Activated naive CD4-positive, alpha-beta T cell treated with anti-CD3 and anti-CD28 coated beads, Interleukin-2, amount 10 ng/mL, durations not matched to agents 7 days and 5 days (primary cell): Measurements from ENCODE around the gene DNAJA2.

Source experiments
- CTCF ChIA-PET: fragments of 350-600 bp; sonication (Branson Sonifier 250); formaldehyde crosslinking; loops from one replicate; lab custom pipeline; 2021; ENCODE audit warnings: antibody characterized with exemption; lab: Charles Lee
- DNase-seq: peaks from one replicate; pipeline ENCODE4 v3.0.0-alpha.2; 2020
- H3K27ac Mint-ChIP-seq: one replicate; pipeline ENCODE4 v1.8.0; 2021; ENCODE audit warnings: mild to moderate bottlenecking, moderate library complexity, mixed read lengths
- H3K27me3 Mint-ChIP-seq: one replicate; pipeline ENCODE4 v1.8.0; 2021; ENCODE audit warnings: mild to moderate bottlenecking, mixed read lengths
- H3K36me3 Mint-ChIP-seq: one replicate; pipeline ENCODE4 v1.8.0; 2021; ENCODE audit warnings: mixed read lengths
- H3K4me1 Mint-ChIP-seq: one replicate; pipeline ENCODE4 v1.8.0; 2021; ENCODE audit warnings: mixed read lengths
- H3K4me3 Mint-ChIP-seq: one replicate; pipeline ENCODE4 v1.8.0; 2021; ENCODE audit warnings: mild to moderate bottlenecking, moderate library complexity, mixed read lengths
- H3K9me3 Mint-ChIP-seq: one replicate; pipeline ENCODE4 v1.8.0; 2021; ENCODE audit warnings: mixed read lengths

DNAJA2 gene

DNA sequence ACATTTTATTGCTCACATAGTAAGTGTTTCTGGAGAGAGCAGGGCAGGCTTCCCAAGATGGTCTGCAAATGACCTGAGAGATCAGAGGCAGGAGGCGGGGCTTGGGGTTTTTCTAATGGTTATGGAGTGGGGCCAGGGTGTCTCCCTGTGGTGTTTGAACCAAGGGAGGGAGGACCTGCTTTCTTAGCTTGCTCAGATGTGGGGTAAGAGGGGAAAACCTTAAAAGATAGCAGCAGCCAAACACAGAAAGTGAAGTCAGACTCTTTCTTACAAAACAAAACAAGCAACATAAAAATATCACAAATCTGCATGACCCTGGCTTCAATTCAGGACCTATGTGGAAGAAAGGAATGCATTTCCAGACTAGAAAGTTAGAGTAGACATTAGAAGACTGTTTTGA lies 22.9 kb upstream of the DNAJA2 start:
- Mint-ChIP-seq H3K36me3 (no peaks in the 10 kb centered on the region), H3K4me1 (peaks cover 7% of the 10 kb centered on the region), H3K9me3 (peaks cover 4% of the 10 kb centered on the region), H3K4me3 (no peak overlapping the region), H3K27me3 (no peaks in the 10 kb centered on the region), H3K27ac (no peak overlapping the region)
- DNase-seq = no peak
- CTCF ChIA-PET = no interaction called here

DNA sequence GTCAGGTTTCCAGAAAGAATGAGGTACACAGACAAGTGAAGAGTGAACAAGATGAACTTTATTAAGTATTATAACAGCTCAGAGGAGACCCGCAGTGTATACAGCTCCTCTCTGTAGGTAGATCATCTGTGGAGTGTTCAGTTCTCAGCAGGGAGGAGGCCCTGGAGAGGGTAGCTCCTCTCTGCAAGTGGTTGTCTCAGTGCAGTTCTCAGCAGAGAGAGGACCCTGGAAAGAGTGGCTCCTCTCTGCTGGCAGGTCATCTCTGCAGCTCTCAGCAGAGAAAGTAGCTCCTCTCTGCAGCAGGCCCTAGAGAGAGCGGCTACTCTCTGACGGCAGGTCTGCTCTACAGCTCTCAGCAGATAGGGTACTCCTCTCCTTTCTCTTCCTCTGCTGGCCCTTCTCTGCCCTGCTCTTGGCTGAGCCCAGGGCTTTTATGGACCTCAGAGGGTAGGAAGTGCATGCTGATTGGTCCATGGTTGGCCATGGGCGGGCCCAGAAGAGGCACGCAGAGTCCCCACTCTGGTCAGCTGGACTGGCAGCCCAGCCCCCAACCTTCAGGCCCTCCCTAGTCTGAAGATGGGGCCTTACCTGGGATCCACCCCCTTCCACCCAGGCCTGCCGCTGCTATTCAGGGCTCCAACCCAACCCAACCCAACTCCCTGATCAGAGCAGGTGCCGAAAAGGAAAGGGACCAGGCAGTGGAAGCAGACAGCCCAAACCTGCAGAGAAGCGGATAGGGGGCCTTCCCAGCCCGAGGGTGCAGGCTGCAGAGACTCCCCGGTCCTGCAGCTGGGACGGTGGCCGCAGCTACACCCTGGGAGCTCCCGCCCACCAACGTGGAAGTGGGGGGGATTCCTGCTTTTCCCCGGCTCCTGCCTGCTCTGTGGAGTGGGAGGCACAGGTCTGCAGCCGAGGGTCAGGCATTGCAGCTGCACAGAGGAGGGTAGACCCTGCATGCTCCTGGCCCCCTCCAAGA lies 18.5 kb upstream of the DNAJA2 start:
- CTCF ChIA-PET = no interaction called here
- no peak for DNase-seq
- Mint-ChIP-seq H3K27ac (no peak overlapping the region), H3K9me3 (peaks cover 6% of the 10 kb centered on the region), H3K27me3 (no peaks in the 10 kb centered on the region), H3K4me1 (peaks cover 5% of the 10 kb centered on the region), H3K4me3 (no peak overlapping the region), H3K36me3 (no peaks in the 10 kb centered on the region)

DNA sequence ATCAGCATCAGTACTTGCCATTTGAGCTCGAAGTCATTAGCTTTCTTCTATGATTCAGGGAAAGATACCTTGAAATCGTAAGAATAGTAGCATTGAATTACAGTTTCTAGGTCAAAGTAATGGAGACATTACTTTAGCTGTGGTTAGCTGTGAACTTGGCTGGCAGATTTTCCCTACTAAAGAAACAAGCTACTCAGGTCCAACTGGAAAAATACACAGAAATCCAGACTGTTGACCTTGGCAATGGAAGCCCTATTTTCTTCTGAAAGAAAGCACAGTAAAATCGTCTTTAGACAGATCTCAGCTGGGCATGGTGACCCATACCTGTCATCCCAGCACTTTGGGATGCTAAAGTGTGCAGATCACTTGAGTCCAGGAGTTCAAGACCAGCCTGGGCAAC lies 13.4 kb upstream of the DNAJA2 start:
- CTCF ChIA-PET = no interaction called here
- H3K9me3 Mint-ChIP-seq = peaks cover 4% of the 10 kb centered on the region
- no peaks in the 10 kb centered on the region for H3K36me3 Mint-ChIP-seq
- H3K27ac Mint-ChIP-seq = no peak overlapping the region
- no peaks in the 10 kb centered on the region for H3K4me1 Mint-ChIP-seq
- no peak overlapping the region for H3K4me3 Mint-ChIP-seq
- no peaks in the 10 kb centered on the region for H3K27me3 Mint-ChIP-seq
- DNase-seq = no peak

DNA sequence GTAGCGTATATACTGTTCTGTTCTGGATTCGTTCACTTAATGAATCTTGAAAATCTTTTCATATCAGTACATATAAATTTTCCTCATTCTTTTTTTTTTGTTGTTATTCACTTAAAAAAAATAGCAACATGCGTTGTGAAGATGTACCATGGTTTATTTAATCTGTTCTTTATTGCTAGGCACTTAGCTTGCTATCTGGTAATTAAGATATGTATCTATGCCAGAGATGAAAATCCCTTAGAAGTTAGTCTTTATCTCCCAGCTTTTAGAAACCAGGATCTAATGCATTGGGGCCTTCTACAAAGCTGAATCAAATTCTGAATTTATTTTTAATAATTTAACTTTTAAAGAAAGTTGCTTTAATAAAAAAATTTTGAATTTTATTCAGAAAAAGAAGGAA lies 13.0 kb upstream of the DNAJA2 start:
- no peaks in the 10 kb centered on the region for H3K27me3 Mint-ChIP-seq
- CTCF ChIA-PET = interaction anchor here (0.5 kb wide), 1 partner anchor 35 kb away, joined by 5 read pairs; no protein-coding TSS in a partner anchor
- no peak overlapping the region for H3K4me3 Mint-ChIP-seq
- H3K27ac Mint-ChIP-seq = no peak overlapping the region
- no peaks in the 10 kb centered on the region for H3K36me3 Mint-ChIP-seq
- H3K4me1 Mint-ChIP-seq = no peaks in the 10 kb centered on the region
- no peak for DNase-seq
- peaks cover 2% of the 10 kb centered on the region for H3K9me3 Mint-ChIP-seq

DNA sequence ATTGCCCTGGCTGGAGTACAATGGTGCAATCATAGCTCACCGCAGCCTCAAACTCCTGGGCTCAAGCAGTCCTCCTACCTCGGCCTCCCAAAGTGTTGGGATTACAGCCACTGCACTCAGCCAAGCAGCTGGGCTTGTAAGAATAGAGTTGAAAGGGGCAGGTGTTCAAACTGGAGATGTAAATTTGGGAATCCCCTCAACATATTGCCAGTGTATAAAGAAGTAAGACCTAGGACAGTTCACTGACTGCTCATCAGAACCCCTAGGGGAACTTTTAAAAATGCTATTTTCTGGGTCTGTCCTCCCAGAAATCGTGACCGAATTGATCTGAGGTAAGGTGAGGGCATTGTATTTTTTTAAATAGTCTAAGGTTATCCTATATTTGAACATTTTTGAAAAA lies 8.9 kb upstream of the DNAJA2 start:
- Mint-ChIP-seq H3K4me1 (no peaks in the 10 kb centered on the region), H3K36me3 (no peaks in the 10 kb centered on the region), H3K9me3 (no peaks in the 10 kb centered on the region), H3K4me3 (no peak overlapping the region), H3K27me3 (no peaks in the 10 kb centered on the region), H3K27ac (no peak overlapping the region)
- CTCF ChIA-PET = no interaction called here
- no peak for DNase-seq

DNA sequence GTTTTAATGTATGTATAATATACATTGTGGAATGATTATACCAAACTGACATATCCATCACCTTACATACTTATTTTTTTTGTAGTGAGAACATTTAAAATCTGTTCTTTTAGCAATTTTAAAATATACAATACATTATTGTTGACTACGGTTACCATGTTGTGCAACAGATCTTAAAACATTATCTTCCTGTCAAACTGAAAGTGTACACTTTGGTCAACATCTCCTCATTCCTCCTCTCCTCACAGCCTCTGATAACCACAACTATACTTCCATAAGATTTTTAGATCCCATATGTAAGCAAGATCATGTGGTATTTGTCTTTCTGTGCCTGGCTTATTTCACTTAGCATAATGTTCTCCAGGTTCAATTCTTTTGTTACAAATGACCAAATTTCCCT lies 7.5 kb upstream of the DNAJA2 start:
- Mint-ChIP-seq H3K27ac (no peak overlapping the region), H3K4me1 (peaks cover 11% of the 10 kb centered on the region), H3K4me3 (no peak overlapping the region), H3K27me3 (no peaks in the 10 kb centered on the region), H3K9me3 (no peaks in the 10 kb centered on the region), H3K36me3 (peaks cover under 1% of the 10 kb centered on the region)
- CTCF ChIA-PET = no interaction called here
- DNase-seq = no peak

DNA sequence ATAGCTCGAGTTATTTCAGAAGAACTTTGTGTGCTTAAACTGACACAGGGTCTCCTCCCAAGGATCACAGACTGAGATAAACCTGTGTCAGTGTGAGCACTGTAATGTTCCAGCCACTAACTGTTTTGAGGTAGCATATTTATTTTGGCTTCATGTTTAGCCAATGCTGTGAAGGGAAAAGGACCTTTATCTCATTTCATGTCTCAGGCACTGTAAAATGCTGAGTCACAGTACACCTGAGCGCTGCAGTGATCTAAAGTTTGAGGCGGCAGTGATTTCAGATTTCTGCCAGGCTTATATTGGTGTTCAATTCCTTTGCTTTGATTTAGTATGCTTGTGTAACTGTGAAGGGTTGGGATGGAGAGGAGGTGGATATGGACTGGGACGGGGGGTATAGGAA lies 3.1 kb upstream of the DNAJA2 start:
- no peaks in the 10 kb centered on the region for H3K9me3 Mint-ChIP-seq
- peaks cover 37% of the 10 kb centered on the region for H3K4me1 Mint-ChIP-seq
- peak overlapping the region; percentile 29 for H3K27ac Mint-ChIP-seq
- no peaks in the 10 kb centered on the region for H3K27me3 Mint-ChIP-seq
- no peak overlapping the region for H3K4me3 Mint-ChIP-seq
- CTCF ChIA-PET = no interaction called here
- no peak for DNase-seq
- H3K36me3 Mint-ChIP-seq = peaks cover 7% of the 10 kb centered on the region

DNA sequence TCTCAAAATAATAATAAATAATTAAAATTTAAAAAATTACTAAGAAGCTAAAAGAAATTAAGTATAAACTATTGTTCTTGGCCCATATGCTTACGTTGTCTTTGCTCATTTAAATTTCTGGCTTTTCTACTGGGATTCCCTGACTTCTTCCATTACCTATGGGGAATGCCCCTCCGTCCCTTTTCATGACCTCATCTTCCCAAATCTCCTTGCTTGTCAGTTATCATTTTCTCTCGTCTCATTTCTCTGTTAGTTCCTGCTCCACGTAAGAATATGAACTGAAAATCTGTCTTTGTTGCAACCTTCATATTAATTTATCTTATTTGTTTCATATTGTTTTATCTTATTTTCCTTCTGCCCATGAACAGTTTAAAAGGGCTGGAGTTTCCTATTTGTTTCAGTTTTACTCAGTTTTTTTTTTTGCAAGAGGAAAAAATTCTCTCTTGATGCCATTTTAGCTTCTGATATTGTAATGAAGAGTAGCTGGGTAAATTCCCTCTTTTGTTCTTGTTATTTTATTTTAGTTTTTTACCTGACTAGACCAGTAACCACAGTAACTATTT lies 2.5 kb upstream of the DNAJA2 start:
- no peak for DNase-seq
- Mint-ChIP-seq H3K9me3 (no peaks in the 10 kb centered on the region), H3K4me3 (no peak overlapping the region), H3K36me3 (peaks cover 10% of the 10 kb centered on the region), H3K27me3 (no peaks in the 10 kb centered on the region), H3K27ac (no peak overlapping the region), H3K4me1 (peaks cover 42% of the 10 kb centered on the region)
- CTCF ChIA-PET = interaction anchor here (0.6 to 2.2 kb wide), 3 partner anchors 68 to 168 kb away, joined by 3 to 5 read pairs (median 4); partner anchors contain the start of gene NETO2

DNA sequence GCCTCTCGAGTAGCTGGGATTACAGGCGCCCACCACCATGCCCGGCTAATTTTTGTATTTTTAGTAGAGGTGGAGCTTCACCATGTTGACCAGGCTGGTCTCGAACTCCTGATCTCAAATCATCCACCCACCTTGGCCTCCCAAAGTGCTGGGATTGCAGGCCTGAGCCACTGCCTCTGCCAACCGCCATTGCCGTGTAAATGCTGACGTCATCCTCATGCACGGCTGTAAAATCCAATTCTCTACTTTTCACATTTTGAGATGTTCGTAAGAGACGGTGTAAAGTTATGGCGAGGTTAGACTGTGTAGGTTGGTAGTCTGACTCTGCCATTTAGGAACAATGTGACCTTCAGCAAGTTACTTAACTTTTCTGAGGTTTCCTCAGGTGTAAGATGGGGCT lies 1.7 kb upstream of the DNAJA2 start:
- Mint-ChIP-seq H3K27me3 (no peaks in the 10 kb centered on the region), H3K4me1 (peaks cover 47% of the 10 kb centered on the region), H3K9me3 (no peaks in the 10 kb centered on the region), H3K27ac (no peak overlapping the region), H3K4me3 (no peak overlapping the region), H3K36me3 (peaks cover 14% of the 10 kb centered on the region)
- CTCF ChIA-PET = interaction anchor here (1.1 to 2.2 kb wide), 2 partner anchors 122 to 169 kb away, joined by 4 to 5 read pairs; partner anchors contain the start of gene NETO2
- DNase-seq = no peak

DNA sequence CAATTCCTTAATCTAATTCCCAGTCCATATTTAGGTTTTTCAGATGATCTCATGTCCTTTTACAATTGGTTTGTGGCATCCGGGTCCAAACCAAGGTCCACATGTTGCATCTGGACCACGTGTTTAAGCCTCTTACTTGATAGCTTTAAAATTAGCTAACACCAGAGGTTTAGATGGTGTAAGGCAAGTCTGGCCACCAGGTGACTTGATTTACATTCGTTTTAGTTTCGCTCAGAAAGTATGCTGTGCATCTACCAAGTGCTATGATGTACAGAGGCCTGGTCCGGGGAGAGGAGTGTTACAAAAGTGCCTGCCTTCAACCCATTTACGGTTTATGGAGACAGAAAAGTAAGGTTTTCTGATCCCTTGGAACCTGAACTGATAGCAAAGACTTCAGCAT lies 878 bp upstream of the DNAJA2 start:
- Mint-ChIP-seq H3K4me1 (peaks cover 53% of the 10 kb centered on the region), H3K27me3 (no peaks in the 10 kb centered on the region), H3K27ac (peak overlapping the region; percentile 99), H3K4me3 (peak overlapping the region; percentile 89), H3K9me3 (no peaks in the 10 kb centered on the region), H3K36me3 (peaks cover 17% of the 10 kb centered on the region)
- DNase-seq = peak; percentile 40
- CTCF ChIA-PET = interaction anchor here (1.7 to 2.2 kb wide), 2 partner anchors 45 to 121 kb away, joined by 4 to 5 read pairs; no protein-coding TSS in a partner anchor

DNA sequence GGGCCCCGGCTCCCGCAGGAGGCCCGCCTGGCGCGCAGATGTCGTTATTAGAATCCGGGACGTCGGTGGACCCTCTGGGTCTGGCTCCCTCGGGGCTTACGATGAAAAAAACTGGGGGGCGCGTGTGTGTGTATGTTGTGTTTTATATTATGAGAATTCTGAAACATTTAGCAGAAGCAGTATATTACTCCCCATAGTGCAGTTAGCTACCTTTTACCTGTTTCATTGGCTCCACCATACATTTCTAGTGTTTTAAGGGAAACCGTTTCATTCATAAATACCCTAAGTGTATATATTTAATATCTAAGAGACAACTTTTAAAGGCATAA lies 486 bp upstream of the DNAJA2 start:
- CTCF ChIA-PET = interaction anchor here (0.6 to 2.2 kb wide), 3 partner anchors 8 to 121 kb away, joined by 3 to 5 read pairs (median 4); no protein-coding TSS in a partner anchor
- peak overlapping the region; percentile 99 for H3K27ac Mint-ChIP-seq
- H3K36me3 Mint-ChIP-seq = peaks cover 21% of the 10 kb centered on the region
- DNase-seq = no peak
- H3K4me3 Mint-ChIP-seq = peak overlapping the region; percentile 89
- no peaks in the 10 kb centered on the region for H3K27me3 Mint-ChIP-seq
- H3K4me1 Mint-ChIP-seq = peaks cover 57% of the 10 kb centered on the region
- no peaks in the 10 kb centered on the region for H3K9me3 Mint-ChIP-seq

DNA sequence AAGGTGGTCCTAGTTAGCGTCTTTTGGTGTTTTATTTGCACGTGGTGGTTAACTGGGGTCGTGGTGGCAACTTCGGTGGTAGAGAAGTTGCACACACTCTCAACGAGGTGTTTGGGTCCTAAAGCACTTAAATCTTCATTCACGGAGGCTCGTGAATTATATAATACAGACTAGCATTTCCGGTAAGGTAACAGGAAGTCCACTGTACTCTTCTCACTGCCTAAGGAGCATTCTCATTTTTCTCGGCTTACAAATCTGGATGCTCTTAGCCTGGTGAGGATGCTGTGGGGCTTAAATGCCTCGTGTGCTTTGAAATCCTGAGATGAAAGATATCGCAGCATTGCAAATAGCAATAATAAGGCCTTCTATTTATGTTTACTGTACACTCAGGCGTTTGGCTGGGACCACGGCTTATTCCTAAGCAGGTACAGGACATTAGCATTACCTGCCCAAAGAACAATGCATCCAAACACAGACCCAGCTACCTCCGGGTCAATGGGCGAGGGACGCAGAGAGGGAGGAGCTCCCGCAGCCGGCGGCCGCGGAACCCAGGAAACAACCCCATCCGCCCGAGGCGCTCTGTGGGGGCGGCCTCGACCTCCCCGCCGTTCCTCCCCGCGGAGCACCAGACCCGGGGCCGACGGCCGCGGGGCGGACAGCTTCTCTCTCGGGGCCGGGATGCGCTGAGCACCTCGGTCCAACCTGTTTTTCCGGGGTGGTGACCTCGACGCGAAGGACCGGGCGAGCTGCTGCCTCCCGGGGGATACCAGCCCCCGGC lies 856 bp downstream of the DNAJA2 start:
- peak; percentile 66 for DNase-seq
- Mint-ChIP-seq H3K27me3 (no peaks in the 10 kb centered on the region), H3K9me3 (no peaks in the 10 kb centered on the region), H3K27ac (peak overlapping the region; percentile 95), H3K4me1 (peaks cover 63% of the 10 kb centered on the region), H3K36me3 (peaks cover 33% of the 10 kb centered on the region), H3K4me3 (peak overlapping the region; percentile 89)
- CTCF ChIA-PET = interaction anchor here (1.5 to 1.7 kb wide), 2 partner anchors 46 to 171 kb away, joined by 3 to 5 read pairs; partner anchors contain the start of gene NETO2

DNA sequence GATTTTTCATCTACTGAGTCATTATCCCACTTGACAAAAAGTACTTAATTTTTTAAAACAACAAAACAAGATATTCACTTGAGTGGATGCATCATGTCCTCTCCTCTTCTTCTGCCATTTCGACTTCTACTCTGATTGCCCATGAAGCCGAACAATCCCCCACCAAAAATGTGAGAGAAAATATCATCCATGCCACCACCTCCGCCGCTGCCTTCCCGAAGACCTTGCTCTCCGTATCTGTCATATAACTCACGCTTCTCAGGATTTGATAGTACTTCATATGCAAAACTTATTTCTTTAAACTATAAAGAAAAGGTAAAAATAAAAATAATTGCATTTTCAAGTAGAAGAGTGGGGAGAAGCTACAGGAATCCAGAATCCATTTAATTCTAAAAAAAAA lies 2.2 kb downstream of the DNAJA2 start:
- no peak for DNase-seq
- Mint-ChIP-seq H3K27ac (peak overlapping the region; percentile 56), H3K27me3 (no peaks in the 10 kb centered on the region), H3K4me1 (peaks cover 55% of the 10 kb centered on the region), H3K36me3 (peaks cover 43% of the 10 kb centered on the region), H3K4me3 (peak overlapping the region; percentile 57), H3K9me3 (no peaks in the 10 kb centered on the region)
- CTCF ChIA-PET = no interaction called here

DNA sequence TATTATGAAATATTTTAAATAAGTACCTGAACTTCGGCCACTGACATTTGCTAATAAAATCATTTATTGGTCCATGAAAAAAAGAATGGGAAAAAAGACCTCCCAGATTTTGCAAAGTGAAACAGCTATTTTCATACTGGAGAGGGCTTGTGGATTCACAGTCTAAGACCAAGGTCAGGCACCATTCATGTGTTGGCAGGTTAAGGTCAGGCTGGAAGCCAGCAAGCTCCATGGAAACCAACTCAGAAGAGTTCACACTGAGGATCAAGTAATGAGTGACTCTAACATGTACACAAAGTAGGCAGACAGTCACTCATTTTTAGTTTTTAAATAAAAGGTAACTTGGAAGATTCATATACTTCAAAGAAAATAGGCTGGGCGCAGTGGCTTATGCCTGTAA lies 3.4 kb downstream of the DNAJA2 start:
- H3K27ac Mint-ChIP-seq = no peak overlapping the region
- peaks cover 44% of the 10 kb centered on the region for H3K36me3 Mint-ChIP-seq
- H3K9me3 Mint-ChIP-seq = no peaks in the 10 kb centered on the region
- H3K4me1 Mint-ChIP-seq = peaks cover 46% of the 10 kb centered on the region
- no peak overlapping the region for H3K4me3 Mint-ChIP-seq
- CTCF ChIA-PET = interaction anchor here (0.7 kb wide), 1 partner anchor 1083 kb away, joined by 4 read pairs; no protein-coding TSS in a partner anchor
- H3K27me3 Mint-ChIP-seq = no peaks in the 10 kb centered on the region
- DNase-seq = no peak
